HG03139 (cell line): ENCODE results near the gene DCP2.

Source experiments
- ATAC-seq: cut with Tn5 transposase; IDR thresholded peaks from one replicate; pipeline ENCODE4 v1.9.1; 2021; ENCODE audit not compliant: unreplicated experiment

The DCP2 gene

DNA sequence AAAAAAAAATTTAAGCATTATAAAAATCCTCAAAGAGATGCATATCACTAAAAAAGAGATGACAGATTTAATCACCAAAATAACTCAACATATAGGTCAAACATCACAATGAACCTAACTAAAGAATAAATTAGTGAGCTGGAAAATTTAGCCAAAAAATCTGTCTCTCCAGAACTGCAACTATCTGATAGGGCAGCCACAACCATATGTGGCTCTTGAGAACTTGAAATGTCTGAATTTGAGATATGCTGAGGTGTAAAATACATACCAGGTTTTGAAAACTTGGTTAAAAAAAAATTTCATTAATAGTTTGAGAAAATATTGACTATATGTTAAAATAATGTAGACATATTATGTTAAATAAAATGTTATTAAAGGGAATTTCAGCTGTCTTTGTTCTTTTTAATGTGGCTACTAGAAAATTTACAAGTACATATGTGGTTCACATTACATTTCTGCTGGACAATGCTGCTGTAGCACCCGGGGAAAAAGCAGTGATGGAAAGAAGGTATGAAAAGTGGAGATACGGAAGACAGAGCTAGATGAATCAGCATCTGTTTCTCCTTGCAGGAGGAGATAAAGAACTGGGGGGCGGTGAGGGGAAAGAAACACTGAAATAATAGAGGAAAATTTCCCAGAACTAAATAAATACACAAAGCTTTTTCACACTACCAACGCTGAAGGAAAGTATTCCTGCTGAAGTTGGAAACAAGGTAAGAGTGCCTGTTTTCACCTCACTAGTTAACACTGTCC, 66.1 kb downstream of the DCP2 start:
- ATAC-seq = no peak

DNA sequence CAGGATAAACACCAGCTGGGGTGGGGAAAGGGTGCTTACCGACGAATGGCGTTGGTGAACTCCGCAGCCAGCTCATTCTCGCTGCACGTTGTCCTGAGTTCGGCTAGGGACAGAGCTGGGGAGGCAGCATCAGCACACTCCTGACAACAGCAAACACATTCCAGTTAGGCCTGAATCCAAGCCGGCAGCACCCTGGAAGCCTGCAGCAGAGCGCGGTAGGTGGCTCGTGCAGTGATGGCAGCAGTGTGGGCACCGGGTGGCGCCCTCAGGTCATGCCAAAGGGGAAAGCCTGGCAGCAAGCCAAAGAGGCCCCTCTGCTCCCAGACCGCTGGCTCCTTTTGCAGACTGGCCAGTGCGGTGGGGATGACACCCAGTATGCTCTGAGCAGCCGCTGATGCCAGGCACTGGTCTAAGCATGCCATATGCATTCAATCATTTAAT, 66.9 kb downstream of the DCP2 start:
- ATAC-seq = no peak

DNA sequence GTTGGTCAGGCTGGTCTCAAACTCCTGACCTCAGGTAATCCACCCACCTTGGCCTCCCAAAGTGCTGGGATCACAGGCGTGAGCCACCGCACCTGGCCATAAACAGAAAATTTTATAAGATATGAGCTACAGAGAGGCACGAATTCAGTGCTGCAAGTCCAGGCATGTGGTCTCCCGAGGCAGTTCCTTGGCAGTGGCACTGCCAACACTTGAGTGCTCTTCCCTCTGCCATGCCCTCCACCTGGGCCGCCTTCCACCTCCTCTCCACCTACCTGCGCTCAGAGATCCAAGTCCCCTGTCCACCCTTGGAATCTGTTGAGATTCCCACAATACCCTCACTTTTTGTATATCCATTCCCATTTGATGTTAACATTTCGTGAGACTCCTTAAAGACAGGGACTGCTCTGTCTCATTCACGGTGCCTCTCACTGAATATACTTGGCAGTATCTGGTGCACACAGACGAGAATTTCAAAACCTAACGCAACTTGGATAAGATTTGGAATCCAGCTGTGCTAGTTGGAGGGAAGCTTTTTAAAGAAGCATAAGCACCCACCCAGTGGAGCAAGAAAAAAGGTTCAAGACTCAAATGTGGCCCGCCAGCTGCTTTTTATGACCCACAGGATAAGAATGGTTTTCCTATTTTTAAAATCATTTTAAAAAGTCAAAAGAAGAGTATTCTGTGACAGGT, 68.3 kb downstream of the DCP2 start:
- ATAC-seq = no peak

DNA sequence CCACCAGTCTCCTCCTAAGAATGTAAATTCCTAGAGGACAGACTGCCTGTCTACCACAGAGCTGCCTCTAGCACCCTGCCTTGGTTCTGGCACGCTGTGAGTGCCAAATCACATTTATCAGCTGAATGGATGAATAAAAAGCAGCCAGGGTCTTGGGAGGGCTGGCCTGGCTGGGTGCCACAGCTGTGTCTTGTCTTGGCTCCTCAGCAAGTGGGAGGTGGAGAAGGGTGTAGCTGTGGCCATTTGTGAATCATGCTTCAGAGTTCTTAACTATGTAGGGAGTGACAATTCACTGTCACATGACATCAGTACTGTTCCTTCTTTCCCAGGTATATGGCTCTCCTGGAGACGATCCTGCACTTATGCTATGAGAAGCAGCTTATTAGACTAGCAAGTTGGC, 70.6 kb downstream of the DCP2 start:
- ATAC-seq = no peak

DNA sequence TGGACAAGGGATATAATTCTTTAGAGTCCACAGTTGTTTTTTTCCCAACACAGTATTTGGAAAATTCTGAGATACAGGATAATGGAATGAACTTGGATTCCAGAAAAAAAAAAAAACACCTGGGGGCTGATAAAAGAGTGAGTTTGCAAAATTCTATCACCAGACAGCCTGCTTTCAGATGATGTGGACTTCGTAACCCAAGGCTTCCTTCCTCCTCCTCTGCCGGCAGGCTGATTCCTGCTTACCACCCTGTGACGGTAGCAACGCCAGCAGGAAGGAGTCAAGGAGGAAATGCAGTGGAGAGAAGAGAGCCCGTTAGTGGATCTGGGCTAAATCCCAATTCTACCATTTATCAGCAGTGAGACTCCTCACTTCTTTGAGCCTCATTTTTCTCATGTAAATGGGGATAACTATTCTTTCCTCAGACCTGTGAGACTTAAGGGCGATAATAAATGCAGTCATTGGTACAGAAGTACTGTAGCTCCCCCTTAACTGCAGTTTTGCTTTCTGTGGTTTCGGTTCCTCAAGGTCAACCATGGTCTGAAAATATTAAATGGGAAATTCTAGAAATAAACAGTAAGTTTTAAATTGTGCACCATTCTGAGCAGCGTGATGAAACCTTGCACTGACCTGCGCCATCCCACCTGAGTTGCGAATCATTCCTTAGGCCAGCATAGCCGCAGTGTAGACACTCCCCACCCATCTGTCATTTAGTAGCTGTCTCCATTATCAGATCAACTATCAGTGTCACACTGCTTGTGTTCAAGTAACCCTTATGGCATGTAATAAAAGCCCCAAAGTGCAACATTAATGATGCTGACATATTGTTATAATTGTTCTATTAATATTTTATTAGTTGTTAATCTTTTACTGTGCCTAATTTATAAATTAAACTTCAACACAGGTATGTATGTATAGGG, 71.4 kb downstream of the DCP2 start:
- ATAC-seq = peak; percentile 78

DNA sequence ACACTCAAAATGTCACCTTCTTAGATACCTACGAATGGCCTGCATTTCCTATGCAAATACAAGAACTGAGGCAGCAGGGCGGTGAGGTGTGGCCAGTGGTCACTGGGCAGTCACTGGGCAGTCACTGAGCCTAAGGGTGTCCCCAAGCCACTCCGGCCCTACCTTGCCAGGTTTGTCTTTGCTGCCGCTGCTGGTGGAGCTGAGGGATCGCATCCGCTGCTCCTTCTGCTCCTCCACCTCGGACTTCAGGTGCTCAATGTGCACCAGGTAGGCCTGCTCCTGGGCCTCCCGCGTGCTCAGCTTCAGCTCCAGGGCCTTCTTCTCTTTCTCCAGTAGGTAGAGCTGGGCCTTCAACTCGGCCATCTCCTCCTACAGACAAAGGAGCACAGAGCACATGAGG, 72.3 kb downstream of the DCP2 start:
- no peak for ATAC-seq

DNA sequence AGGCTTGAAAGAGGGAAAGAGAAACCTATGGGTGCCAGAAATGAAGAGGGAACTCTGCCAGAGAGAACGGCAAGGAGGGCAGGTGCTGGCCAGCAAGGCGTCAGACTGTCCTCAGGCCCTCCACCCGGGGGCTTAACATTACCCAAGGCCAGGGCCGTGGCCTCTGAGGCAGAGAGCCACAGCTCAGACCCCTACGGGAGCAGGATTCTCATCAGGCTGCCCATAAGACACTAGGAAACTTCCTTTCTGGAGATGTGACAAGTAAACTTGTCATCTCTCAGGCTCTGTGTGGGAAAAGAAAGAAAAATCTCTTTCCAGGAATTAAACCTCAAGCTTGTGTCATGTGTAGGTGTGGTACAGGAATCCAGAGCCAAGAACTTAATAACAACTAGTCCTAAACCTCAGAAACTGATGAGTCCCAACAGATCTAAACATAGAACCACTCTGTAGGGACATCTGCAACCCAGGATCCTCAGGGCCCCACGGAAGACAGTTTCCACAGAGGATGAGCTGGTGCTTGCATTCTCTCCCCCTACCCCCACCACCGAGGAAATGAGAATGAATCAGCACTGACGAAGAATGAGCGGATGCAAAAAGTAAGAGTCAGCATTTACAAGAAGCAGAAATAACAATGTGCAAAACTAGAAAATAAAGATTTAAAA, 74.3 kb downstream of the DCP2 start:
- no peak for ATAC-seq

DNA sequence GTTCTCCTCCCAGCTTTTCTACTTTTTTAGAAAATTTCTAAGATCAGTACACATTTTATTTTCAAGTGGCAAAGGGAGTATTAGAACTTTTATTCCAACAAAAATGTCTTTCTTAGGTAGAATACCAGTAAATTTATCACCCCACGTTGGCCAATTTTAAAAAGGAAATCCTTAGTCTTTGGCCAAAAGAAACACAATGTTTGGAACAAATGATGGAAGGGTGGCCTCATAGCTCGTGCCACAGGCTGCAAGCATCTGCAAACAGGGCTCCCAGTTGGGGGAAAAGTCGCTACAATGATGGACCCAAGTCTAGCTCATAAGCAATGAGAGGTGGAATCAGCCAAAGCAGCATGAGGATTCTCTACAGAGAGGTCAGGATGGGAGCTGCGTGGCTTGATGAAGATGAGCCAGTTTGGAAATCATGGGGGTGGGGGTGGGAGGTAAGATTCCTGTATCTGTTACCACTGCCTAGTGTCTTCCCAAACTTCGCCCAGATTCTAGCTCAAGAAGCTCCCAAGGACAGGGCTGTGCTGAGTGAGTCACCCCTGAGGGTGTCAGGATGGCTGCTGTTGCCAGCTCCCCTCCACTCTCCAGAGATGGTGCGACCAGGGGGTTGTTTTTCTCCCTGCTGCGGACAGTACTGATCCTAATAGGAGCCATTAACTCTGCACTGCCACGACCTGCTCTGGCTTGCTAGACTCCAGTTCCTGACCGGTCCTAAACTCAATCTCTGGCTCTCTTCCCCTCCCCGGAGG, 75.6 kb downstream of the DCP2 start:
- ATAC-seq = no peak

DNA sequence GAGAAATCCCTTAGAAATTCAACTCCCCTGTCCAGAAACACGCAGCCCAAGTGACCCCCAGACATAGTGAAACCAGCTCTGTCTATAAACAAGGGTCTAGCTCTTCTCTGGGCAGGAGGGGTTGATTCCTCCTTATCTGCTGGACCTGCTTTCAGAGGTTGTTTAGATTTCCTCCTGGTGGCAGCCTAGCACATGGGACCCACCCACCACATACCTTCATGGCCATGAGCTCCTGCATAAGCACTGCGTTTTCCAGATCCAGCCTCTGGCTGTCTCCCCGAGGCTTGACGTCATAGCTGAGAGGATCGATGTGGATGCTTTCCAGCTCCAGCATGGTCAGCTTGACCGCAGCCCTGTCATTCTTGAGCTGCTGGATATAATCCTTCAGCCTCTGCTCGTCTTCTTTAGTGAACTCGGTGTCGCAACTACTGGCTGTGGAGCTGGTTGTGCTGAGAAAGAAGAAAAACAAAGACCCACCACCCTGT, 77.0 kb downstream of the DCP2 start:
- no peak for ATAC-seq

DNA sequence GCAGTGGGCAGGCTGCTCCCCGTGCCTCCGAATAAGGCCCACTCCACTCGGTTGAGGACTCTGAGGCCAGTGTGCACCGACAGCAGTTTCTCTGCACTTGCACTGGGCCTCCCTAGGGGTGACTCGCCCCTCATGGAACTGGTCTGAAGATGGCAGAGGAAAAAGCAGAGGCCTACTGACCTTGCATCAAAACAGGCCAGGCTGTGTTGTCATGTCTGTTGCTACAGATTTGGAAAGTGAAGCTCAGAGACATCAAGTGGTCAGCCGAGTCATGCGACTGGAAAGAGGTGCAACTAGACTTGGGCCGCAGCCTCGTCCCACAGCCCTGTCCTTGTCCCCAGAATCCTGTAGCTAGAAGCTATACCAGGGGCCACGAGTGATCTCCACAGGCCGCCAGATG, 78.3 kb downstream of the DCP2 start:
- ATAC-seq = no peak

DNA sequence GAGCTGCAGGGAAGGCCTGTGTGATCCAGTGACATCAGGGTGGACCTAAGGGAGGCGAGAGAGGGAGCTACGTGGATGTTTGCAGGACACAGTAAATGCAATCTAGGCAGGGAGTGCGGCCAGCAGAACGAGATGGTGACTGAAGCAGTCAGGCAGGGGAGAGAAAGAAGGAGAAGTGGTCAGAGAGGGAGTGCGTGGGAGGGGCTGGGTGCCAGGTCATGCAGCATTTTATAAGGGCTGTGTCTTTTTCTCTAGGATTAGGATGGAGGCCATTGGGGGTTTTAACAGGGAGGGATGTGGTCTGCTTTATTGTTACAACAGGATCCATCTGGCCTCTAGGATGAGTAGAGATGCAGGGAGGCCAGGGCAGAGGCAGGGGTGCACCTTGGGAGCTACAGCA, 80.4 kb downstream of the DCP2 start:
- no peak for ATAC-seq

DNA sequence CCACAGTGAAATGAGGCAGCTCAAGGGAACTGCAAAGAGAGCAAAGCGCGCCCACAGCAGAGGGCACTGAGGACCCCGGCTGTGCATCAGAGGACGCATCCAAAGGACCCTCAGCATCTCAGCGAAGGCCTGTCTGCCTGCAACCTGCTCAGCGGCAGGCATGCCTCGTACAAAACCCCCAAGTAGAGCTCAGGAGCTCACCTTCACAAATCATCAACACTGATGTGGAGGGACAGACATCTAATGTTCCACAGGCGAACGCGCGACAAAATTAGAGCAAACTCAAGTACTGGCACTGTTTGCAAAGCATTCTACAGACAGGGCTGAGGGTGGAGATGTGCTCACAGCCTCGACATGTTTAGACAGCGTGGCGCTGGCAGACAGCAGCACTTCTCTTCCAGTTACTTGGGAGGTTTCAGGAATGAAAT, 81.0 kb downstream of the DCP2 start:
- ATAC-seq = no peak

DNA sequence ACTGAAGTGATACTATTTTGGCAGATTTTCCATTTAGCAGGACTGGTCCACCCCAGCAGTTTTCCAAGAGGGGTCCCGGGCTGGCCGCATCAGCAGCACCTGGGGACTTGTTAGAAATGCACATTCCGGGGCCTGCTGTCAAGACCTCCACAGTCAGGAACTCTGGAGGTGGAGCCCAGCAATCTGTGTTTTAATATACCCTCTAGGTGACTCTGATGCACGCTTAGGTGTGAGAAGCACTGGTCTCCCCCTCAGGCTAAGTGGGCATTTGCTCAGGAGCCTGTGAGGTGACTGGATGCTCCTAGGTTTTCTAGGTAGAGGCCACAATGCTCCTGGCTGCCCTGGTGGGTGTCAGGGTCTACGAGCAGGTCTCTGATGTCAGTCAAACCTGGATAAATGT, 81.7 kb downstream of the DCP2 start:
- ATAC-seq = no peak

DNA sequence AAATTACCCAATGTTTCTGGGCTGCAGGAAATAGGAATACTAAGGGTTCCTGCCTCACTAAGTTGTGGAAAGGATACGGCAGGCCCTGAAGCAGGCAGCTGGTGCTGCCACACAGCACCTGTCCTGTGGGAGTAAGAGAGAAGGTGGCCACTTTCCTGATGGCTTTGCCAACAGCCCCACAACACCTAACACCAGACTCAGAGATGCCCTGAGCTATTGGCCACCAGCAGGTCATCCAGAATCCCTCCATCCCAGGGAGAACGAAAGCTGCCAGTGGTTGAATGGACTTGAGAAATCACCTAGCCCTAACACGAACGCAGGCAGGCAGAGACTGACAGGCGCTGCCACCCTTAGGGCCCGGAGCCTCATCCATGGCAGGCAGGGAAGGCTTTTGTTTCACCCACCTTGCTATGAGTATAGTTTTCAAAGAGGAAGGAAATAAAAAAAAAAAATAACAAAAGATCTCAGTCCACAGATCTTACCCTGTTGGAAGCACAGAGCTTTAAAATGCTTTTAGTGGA, 82.2 kb downstream of the DCP2 start:
- no peak for ATAC-seq

DNA sequence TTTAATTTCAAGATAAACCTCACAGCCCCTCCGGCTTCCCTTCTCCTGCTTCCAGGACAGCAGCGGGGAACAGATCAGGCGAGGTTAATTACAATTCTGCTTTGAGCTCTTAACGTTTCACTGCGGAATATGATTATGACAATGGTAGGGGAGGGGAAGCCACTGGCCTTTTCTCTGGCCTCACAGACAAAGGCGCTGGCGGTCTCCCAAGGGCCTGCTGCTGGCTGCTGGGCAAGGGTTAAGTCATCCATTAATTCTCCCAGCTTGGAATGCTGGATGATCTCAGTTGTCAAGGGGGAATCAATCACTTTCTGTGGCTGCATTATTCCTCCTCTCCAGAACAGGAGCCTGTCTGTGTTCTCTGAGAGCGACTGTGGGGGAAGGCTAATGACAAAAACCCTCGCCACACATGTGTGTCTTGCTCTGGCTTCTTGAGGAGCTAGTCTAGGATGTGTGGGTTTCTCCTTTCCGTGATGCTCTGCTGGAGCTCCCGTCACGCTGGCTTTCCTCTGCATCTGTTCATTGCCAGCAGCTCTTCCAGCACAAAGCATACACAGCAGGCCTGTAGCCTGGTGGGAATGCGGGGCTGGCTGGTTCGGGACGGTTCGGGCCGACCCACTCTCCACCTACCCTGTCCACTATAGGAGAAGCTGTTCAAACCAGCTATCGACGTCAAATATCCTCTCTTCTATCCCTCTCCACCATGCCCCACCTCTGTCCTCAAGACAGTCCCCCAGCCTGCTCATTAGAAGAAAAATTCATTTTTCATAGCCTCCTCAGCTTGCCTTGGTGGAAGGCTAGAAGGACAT, 82.8 kb downstream of the DCP2 start:
- ATAC-seq = no peak

DNA sequence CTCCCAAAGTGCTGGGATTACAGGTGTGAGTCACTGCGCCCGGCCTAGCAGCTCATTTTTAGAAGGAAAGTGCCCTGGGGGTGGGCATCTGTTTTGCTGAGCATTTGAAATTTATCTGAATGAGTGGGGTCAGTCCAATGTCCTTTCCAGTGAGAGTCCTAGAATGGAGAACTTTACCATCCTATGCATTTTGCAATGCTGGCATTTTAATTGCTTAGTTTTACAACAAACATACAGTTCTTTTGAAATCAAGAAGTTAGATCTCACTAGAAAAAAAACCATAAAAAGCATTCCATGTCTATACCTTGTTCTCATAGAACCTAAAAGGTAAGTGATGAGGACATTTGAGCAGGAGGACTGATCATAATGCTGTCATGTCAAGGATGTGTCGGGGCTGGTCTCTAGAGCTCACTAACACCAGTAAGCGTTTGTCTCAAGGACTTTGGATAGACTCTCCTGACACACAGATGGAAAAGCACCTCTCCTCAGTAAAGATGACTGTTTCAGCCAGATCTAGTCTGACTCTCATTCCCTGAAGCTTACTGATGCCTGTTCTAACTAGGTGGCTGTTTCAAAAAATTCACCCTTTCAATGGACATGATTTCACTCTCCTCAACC, 83.9 kb downstream of the DCP2 start:
- no peak for ATAC-seq

DNA sequence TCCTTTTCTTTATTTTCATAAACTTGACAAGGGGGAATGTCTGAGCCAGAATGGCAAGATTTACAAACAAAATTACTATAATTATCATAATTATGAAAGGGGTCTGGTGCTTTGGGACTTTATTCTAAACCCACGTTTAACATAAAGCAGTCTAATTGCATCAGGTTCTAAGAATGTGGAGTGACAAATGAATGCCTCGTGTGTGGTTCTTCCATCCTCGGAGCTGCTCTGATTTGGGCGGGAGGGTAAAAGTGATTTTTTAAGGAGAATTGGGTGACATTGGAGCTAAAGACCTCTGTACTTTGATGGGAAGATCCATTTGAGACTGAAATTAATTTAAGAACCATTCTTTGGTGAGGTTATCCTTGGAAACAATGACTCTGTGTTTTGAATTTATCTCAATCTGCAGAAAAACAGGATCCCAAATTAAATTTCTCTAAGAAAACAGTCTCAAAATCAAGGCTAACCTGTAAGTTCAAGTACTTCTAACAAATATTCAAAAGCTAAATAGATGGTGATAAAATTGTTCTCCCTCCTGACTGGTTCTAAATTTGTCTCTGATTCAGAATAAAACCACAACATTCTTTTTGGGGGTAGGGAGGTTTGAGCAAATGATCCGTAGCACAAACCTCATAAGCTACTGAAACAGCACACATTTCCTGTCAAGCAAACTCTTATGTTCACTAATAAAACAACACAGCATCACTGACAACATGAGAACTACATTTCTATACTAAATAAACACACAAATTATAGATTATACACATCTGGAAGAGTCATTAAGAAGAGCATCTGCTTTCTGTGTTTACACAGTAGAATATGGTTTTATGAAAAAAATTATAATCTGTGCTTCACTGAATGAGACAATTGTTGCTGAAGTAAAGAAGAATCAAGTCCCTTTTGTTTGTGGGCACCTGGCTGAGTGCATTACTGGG, 85.5 kb downstream of the DCP2 start:
- ATAC-seq = no peak
